NAMALWA (cell line): Measurements from ENCODE around the gene AEN.

Source experiments
- DNase-seq: peaks from one replicate; pipeline ENCODE4 v3.0.0-alpha.2; 2015; ENCODE audit warnings: low spot score

AEN gene

DNA sequence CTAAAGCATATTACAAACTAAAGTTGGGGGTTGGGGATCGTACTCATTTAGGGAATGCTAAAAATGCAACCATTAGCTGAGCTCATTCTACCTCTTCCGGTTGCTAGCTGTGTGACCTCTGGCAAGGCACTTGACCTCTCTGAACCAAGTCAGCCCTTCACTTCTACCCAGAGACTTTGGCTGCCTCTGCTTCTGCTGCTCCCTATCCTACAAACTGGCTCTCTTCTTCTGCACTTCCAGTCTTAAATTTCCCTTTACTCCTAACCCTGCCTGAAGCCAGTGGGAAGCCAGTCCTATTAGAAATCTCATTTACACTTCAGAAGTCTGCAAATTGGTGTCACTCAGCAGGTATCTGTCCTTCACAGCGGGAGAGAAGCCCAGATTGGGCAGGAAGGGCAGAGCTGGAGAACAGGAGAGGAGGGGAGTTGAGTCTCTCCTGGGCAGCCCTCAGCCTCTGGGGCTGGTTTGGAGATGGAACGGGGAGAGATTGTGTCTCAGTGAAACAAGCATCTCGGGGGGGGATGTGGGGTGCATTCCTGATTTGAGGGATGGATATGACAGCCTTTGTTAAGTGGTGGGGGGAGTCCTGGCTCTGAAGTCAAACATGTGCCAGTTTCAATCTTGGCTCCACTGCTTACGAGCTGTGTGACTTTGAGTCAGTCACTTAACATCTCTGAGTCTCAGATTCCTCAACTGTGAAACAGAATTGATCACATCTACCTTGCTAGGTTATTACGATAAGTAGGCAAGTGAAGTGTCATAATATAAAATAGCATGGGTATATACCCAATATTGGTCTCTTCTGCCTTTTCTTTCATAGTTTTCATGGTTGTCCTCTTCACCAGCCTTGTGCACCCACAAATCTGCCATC lies 7.8 kb upstream of the AEN start:
- DNase-seq, result no peak

DNA sequence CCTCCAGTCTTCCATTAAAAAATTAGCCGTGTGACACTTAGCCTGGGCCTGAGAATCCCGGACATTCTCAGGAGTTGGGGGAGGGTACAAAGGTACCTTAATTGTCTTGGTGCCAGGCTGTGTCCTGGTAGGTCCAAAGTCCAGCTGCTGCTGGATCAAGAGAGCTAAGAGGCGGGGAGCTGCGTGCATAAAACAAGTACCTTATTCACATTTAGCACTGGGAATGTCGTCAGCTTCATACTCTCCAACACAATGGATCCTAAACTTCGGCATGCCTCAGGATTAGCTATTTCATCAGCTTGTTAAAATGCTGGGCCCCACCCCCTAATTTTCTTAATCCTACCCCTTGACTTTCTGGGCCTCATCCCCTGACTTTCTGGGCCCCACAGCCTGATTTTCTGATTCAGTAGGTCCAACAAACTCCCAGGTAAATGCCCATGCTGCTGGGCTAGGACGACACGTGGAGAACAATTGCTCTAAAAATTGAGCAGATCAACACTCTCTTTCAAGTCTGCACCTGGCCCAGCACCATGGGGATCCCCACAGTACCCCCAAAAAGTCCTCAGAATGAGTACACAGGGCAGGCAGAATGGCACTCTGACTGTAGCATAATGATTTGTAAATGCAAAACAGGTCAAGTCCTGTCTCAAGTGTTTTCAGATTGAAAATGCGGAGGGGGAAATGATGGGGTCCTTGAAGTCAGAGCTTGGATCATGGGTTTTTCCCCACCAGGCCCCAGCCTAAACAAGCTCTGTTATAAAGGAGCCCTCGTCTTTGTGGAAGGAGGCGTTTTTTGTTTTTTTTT lies 5.6 kb upstream of the AEN start:
- DNase-seq, result no peak

DNA sequence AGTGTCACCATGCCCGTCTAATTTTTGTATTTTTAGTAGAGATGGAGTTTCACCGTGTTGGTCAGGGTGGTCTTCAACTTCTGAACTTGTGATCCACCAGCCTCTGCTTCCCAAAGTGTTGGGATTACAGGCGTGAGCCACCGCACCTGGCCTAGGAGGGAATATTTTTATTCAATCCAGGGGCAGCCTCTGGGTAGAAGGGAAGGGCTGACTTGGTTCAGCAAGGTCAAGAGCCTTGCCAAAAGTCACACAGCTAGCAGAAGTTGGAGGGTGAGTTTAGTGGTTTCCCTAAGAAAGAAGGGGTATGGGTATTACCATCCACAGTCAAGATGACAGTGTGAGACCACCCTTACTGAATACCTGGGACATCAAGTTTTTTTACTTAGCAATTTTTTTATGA lies 4.9 kb upstream of the AEN start:
- no peak for DNase-seq

DNA sequence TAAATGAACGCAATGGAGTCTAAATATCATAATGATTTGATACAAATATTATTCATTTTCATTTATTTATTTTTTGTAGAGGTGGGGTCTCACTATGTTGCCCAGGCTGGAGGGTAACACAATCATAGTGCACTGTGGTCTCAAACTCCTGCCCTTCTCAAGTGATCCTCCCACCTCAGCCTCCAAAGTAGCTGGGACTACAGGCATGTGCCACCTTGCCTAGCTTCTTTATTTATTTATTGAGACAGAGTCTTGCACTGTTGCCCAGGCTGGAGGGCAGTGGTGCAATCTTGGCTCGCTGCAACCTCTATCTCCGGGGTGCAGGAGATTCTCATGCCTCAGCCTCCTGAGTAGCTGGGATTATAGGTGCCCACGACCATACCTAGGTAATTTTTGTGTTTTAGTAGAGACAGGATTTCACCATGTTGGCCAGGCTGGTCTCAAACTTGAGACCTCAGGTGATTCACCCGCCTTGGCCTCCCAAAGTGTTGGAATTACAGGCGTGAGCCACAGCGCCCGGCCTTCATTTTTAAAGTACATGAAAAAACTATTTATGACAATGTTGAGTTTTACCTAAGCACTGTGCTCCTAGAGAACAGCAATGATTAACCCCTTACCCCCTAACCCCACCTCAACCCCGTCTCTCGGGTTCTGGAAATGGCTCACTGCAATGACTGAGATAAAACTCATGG lies 4.0 kb upstream of the AEN start:
- no peak for DNase-seq

DNA sequence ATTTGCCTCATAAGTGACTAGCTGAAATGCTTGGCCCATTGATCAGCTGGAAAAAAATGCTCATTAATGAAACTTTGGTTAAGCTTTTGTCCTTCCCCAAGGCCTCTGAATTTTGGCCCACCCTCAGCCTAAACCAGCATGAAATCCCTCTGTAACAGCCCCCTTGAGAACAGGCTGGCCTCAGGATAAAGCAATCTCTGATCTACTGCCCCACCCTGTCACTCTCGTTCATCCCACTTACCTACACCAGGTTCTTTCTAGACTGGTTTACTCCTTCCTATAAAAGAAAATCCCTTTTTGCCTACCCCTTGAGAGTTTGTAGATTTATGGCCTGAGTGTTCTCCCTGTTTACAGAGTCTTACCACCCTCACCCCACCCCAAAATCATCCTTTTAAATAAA lies 3.4 kb upstream of the AEN start:
- no peak for DNase-seq

DNA sequence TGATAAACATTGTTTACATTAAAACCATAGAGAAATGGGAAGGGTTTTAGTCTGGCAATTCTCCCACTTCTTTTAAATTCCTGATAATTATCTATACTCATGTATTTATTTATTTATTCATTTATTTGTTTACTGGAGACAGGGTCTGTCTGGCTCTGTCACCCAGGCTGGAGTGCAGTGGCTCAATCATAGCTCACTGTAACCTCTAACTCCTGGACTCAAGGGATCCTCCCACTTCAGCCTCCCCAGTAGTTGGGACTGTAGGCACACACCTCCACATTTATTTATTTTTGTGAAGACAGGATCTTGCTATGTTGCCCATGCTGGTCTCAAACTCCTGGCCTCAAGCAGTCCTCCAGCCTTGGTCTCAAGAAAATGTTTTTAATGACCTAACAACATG lies 2.5 kb upstream of the AEN start:
- no peak for DNase-seq

DNA sequence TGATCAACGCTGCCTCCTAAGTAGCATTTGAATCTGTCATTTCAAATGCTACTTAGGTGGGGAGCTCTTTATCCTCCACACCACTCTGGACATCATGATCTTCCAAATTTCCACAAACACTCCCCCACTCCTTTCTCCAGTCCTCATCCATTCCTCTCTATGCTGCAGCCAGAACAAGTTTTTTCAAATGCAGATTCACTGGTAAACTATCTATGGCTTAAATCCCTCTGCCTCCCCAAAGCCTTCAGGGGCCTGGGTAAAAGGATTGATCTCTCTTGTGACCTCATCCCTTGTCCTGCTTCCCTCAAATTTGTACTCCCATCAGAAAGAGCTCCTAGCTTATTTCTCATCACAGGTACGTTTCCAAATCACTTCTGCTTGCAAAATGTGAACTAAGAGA lies 1.3 kb upstream of the AEN start:
- no peak for DNase-seq

DNA sequence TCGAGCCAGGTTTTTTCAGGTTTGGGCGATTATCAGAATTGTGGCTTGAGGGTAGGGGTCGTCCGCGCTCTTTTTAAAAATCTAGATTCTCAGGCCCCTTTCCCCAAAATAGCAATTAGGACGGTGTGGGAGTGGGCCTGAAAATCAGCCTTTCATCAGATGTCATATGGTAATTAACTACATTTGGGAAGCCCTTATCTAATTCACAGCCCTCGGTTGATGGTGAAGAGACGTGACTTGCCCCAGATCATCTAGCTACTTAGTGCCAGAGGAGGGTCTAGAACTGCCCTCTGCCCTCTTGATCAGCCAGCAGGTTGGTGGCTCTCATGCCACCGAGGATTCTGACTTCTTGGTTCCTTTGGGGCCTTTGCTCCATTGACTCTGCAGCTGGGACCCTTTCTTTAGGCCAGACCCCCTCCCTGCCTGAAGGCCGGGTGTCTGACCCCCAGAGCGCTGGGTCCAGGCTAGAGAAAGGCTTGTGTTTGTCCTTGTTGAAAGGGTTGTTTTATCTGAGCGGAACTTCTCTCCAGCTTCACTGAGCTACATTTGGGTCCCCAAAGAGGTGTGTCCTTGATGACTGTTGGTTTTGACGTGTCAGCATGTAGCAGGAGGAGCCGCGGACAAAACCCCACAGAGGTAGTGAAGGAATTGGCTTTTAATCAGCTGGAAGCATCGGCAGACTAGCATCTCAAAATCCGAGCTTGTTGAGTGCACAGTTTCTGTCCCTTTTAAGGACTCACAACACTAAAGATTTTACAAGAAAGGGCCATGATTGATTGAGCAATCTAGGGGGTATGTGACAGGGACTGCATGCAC lies 857 bp downstream of the AEN start:
- DNase-seq, result peak; percentile 81

DNA sequence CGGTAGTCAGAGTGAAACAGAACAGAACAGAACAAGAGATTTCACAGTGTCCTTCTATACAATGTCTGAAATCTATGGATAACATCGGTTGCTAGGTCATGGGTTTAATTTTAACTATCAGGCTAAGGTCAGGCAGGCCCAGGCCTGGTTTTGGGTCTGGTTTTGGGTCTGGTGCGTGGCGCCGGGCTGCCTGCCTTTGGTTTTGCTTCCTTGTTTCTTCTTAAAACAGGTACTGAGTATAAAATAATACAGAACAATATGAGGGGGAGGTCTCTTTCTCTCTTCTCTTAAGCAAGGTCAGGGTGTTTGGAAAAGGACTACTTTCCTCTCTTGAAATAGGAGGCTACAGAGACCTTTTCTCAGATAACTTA lies 1.4 kb downstream of the AEN start:
- no peak for DNase-seq

DNA sequence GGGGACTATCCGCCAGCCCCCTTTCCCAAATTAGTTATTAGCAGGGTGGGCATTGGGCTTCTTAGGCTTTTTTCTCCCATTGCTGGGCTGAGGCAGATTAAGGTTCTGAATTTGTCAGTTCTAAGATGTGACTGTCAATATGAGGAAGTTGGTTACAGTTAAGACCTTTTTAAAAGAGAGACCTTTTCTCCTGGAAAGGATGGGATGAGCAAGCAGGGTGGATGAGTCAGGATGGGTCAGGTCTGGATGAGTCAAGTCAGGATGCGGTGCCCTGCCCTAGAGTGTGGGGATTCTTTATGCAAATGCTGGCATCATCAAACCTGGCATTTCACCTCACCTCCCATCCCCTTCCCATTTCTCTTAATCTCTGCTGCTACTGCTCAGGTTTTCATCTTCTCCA lies 1.9 kb downstream of the AEN start:
- no peak for DNase-seq

DNA sequence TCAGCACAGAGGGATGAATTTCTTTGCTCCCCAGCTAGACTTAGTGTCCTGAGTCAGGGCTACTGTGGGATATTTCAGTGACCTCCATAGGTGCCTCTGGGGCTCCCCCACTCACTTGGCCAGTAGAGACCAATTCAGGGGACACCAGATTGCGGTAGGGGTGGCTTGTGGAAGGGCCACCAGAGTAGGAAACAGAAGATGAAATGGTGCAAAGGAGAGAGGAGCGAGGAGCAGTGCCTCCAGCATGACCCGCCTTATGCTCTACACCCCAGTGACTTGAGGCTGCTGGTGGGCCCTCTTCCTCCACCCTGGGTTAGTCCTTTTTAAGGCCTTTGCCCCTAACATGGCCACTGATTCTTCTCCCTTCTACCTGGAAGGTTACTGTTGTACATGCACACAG lies 2.5 kb downstream of the AEN start:
- DNase-seq, result no peak

DNA sequence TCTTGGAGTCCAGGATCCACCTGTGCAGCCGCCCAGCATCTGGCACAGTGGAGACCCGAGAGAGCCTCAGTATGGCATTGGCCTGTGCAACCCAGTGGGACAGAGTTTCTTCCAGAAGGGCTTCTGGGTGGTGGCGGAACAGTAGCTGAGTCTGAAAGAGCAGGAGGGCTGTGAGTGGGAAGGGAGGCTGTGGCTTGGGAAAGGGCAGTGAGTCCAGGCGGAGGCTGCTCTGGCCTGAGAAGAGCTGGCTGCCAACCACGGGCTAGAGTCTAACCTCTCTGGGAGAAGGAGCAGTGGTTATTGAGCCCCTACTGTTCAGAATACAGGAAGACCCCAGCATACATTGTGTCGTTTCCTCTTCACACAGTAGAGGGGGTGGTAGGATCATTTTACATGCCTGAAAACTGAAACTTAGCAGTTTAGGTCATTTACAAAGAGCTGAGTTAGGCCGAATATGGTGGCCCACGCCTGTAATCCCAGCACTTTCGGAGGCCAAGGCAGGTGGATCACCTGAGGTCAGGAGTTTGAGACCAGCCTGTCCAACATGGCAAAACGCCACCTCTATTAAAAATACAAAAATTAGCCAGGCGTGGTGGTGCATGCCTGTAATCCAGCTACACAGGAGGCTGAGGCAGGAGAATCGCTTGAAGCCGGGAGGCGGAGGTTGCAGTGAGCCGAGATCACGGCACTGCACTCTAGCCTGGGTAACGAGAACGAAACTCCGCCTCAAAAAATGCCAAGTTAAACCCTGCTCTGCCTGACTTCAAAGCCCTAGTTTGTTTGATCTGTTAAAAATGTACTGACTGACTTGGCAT lies 3.2 kb downstream of the AEN start:
- DNase-seq, result peak; percentile 82

DNA sequence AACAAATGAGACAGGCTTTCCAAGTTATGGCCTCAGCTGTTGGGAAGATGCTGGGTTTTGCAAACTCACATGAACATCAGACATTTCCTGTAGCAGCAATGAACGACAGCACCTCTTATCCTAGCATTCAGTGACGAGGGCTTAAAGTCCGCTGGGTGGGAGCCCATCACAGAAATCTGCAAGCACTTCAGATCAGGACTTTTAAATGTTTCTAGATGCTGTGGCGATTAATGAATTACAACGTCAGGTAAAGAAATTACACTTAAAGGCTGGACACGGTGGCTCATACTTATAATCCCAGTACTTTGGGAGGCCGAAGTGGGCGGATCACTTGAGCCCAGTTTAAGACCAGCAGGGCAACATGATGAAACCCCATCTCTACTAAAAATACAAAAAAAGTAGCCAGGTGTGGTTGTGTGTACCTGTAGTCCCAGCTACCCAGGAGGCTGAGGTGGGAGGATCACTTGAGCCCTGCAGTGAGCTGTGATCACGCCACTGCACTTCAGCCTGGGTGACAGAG lies 3.9 kb downstream of the AEN start:
- DNase-seq, result no peak

DNA sequence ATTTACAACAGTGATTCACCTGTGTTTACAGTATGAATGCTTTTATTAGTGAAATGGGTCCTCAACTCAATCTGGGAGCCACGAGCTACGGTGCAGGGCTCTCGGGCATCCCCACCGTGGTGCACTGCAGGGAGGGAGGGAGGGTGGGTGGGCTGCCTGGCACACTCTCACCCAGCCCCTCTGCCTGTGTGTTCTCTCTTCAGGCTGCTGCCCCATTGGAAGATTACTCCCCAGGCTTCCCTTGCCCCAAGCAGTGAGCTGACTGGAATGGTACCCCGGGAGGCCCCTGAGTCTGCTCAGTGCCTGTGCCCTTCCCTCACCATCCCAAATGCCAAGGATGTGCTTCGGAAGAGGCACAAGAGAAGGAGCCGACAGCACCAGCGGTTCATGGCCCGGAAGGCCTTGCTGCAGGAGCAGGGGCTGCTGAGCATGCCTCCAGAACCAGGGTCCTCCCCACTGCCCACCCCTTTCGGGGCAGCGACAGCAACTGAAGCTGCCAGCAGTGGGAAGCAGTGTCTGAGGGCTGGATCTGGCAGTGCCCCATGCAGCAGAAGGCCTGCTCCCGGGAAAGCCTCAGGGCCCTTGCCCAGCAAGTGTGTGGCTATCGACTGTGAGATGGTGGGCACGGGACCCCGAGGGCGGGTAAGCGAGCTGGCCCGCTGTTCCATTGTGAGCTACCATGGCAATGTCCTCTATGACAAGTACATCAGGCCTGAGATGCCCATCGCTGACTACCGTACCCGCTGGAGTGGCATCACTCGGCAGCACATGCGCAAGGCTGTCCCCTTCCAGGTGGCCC lies 5.0 kb downstream of the AEN start:
- no peak for DNase-seq

DNA sequence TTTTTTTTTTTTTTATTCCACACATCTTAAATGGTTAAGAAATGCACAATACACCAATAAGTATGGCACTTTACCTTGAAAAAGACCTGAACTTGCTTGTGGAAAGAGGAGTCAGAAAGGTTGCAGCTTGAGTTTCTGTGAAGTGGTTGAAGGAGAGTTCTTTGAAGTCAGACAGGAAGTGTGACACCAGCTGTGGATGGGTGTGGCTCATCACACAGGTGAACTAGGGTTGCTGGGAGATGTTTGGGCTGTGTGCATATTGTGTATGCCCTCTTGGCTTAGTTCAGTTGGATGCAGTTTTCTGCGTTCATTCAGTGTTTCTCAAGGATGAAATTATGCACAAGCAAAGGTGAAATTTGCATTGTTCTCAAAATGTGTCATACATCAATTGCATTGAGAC lies 6.3 kb downstream of the AEN start:
- DNase-seq, result no peak

DNA sequence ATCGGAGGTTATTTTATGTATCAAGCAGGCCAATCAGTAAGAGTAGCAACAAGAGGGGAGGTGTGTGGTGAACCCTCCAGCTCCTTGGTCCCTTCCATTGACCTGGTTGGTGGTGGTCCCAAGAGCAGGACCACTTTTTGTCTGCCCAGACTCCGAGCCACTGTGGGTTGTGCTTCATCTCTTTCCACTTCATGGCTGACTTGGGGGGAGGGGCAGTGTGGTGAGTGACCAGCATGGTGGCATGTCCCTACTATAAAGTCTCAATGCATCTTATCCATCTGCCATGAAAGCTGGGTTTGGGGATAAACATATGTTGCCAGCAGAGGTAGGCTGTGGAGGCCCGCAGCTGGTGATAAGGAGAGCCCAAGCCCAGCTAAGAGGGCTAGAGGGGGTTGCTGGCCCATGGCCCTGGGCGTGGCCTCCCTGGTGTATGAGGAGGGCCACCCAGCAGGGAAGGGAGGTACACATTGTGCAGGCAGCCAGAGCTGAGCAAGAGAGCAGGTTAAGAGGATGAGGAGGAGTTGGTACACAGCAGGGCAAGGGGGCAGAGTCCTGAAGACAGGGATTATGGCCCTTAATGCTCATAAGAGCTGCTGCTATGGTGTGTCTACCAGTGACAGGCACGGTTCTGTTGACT lies 7.0 kb downstream of the AEN start:
- DNase-seq, result no peak

DNA sequence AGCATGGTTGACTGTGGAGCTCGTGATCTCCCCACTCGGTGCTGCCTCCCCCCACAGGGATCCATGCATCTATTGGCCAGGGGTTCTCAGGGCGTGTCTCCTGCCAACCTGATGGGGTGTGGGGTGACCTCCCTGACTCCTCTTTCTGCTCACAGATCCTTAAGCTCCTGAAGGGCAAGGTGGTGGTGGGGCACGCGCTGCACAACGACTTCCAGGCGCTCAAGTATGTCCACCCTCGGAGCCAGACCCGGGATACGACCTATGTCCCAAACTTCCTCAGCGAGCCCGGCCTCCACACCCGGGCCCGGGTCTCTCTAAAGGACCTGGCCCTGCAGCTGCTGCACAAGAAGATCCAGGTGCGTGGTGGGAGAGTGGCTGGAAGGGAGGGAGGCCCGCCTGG lies 7.9 kb downstream of the AEN start:
- no peak for DNase-seq

DNA sequence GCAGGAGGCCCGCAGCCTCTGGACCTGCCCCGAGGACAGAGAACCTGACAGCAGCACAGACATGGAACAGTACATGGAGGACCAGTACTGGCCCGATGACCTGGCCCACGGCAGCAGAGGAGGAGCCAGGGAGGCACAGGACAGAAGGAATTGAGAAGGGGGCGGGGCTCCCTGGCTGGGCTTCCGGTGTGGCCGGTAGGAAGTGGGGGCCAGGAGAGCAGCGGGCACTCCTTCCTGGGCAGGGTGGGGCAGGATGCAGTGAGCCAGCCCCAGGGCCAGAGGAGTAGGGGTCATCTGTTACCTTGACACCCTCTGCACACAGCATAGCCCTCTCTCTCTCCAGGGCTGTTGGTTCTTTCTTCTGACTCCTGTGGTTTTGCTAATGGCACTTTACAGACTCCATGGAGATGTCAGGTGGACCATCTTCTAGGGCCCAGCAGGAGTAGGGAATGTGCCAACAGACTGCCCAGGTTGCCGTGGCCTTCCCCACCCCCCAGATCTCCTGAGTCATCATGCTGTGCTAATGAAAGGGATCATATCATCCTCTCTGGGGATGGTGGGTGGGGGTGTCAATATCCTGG lies 9.1 kb downstream of the AEN start:
- DNase-seq, result no peak

DNA sequence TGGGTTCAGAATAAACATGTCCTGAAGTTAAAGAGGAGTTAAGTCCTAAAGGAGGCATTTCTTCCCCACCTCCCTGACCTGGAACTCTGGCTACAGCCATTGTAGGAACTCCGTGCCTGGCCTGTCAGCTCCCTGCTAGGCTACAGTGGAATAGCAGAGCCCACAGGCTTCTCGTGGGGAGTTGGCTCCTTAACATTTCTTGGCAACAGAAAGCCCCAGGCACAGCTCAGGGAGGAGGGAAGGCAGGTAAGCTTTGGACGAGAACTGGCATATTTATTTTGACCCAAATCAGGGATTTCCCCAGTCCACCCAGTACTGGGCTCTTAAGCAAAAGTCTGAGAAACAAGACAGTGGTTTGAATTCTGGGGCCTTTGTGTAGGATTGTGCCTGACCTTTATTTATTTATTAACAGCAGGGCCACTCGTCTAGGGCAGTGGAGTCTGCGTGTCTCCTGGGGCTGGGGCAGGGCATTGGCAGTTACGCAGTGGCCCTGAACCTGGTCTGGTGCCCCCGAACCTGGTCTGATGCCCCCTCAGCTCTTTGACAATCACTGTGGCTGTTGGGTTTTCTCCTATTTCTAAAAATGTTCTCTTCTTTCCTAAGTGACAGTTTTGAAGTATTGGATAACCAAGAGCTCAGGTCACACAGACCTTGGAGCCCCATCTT lies 9.8 kb downstream of the AEN start:
- no peak for DNase-seq
